A549 treated with AZD9567 at 1 μM for 4 hours (cell line): ENCODE measurements around the gene ARHGAP9. TPM values are rescaled to one million over a fixed set of nuclear protein-coding genes. Genes with fewer than 3 reads are reported as not detected.

Experiments used
- total RNA-seq: library from RNA; stranded (reverse); fragments of 200-300 nt; extraction: Qiagen RNA extraction; gene quantifications from 5 replicates; pipeline ENCODE4 v1.2.3, GENCODE V29; 2022; ENCODE audit not compliant: insufficient read depth

The ARHGAP9 gene
- 0.52 to 1.1 TPM (median 0.55 TPM) in 4 of 5 replicates, not detected in the other for total RNA-seq

DNA sequence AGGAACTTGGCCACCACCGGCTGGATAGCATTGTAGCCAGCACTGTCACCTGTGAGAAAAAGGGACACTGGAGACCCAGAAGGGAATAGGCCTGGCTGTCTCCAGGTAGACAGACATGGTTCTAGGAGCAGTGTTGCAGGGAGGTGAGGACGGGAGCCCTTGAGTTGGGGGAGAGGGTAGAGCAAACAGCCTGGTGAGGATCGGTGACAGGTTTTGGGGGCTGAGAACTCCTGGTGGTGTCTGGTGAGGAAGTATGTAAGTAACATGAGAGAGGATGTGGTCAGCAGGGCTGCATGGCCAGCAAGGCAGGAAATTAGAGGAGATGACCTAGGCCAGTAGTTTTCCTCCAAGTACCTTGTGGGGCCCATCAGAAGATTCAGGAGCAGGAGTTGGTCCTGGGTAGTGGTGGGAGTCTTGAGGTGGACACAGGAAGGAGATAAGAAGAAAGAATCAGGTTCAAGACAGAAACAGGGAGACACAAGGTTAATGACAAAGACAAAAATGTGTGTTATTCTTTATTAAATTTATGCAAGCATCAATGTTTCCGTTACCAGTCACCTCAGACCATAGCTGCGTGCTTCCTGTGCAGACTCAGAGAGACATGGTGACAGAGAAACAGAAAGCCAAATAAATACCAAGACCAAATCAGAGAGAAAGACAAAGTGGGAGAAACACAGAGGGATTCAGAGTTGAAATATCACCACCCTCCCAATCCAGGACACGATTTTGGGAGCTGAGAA lies at the start of gene ARHGAP9:
Gene ARHGAP9 (minus strand): TSS at position 491 of the 740 bp plus-strand sequence. CDS start 460 bp downstream, at position 31.

DNA sequence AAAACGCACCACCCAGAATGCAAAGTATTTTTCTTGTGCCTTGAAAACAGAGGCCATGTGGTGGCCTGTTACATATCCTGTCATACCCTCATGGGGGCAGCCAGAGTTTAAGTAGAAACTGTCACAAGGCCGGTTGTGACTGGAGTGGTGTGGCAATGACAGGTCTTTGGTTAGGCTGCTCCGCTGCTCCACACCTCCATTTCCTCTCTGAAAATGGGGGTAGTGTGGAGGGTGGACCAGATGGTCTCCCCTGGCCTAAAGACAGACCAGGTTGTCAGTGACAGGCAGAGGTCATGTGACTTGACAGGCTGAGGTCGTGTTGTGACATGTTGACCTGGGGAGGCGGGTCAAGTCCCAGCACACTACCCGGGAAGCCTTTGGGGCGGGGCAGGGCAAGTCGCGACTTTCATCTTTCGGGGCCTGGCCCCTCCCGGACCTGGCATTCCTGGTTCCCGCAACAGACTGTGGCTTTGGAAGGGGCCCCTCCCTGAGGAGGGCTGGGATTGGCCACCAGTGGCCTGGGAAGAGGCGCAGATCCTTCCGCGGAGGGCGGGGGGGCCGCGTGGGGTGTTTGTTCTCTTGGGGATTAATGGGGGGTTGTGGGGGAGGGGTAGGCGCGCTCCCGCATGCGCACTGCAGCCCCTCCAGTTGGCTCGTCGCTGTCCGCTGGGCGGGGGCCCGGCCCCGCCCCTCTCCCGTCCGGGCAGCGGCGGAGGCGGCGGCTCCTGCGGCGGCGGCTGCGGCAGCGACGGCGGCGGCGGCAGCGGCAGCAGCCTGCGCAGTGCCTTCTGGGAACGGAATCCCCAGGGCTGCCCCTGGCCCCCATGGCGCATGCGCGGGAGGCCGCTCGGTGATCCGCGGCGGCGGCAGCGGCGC lies 42.6 kb upstream of the ARHGAP9 start, which contains the start of gene MBD6:
Gene MBD6 (plus strand): TSS at position 814 of the 876 bp plus-strand sequence. CDS start 1,480 bp downstream, outside the sequence.

DNA sequence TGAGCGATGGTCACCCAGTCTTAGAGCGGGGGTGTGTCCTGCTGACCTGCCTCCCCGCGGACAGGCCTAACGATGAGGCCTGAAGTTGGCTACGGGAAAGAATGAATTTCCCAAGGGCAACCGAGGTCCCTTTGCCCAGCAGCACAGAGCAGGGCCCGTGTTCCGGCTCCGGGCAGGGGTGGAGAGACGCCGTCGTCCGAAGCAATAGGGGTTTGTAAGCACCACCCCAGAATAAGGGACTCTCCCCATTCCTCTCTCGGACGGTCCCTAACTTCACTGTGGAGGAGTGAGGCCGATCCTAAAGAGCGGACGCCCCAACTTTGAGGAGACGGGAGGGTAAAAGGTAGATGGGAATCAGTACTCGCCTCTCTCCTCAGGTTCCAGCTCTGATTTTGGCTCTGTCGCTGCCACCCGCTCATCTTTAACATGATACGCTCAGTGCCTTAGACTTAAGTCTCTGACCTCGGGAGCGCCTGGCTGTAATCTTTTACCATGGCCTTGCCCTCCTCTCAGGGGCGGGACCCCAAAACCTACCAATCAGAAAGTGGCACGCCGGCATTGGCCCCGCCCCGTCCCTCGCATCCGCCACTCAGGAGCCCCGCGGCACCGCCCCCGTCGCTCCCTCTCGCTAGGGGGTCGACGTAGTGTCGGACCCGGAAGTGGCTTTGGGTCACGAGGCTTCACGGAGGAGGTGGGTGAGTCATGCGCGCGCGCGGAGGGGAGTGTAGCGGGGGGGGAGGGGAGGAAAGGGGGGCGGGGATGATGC lies 40.6 kb upstream of the ARHGAP9 start, which contains the start of gene DDIT3:
Gene DDIT3 (minus strand): TSS at position 462 of the 766 bp plus-strand sequence. CDS start 3,108 bp downstream, outside the sequence.

DNA sequence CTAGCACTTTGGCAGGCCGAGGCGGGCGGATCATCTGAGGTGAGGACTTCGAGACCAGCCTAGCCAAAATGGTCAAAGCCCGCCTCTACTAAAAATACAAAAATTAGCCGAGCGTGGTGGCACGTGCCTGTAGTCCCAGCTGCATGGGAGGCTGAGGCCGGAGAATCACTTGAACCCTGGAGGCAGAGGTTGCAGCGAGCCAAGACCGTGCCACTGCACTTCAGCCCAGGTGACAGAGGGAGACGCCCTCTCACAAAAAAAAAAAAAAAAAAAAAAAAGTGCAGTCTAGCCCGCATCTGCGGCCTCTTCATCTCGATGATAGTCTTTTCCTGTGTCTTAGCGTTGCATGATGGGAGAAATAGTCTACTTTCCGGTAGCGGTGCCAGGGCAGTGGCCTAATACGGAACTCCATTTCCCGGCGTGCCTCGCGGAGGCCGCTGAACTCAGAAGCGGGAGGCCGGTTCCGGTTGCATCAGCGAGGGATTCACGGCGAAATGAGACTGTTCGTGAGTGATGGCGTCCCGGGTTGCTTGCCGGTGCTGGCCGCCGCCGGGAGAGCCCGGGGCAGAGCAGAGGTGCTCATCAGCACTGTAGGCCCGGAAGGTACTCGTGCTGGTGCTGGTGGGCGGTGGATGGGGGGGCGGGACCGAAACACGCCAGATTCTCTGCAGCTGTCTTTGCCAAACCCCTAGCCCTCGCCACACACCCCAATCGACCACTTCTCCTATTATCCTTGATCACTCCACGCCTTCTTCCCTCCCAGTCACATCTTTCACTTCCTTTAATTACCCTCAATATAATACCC lies 8.1 kb upstream of the ARHGAP9 start, which contains the start of gene MARS1:
Gene MARS1 (plus strand): TSS at position 472 of the 805 bp plus-strand sequence. CDS start 23 bp downstream, at position 495.

DNA sequence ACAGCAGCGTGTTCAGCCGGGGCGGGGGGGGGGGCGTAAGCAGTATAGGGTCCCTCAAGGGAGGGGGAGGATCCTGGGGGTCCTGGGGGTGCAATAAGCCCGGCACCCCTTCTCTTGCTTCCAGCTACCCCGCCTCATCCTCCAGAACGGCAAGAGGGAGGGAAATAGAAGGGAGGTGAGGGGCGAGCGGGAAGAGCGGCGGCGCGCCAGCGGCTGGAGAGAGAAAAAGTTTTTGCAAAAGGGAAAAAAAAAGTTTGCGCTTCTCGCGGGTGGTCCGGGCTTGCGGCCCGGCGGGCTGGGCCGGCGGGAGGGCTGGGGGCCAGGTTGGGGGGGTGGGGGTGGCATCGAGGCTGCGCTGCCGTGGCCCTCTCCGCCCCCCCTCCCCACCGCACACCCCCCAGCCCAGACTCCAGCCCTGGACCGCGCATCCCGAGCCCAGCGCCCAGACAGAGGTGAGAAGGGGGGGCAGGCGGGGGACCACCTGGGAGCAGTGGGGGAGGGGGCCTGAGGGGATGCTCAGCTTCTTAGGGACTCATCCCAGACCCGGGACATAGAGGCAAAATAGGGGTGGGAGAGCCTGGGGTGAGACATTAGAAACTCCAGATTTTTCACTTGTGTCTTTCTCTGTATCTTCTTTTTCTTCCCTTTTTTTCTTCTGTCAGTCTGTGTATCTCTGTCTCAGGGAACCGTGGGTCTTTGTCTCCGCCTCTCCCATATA lies 19.8 kb downstream of the ARHGAP9 start, which contains the start of gene GLI1:
Gene GLI1 (plus strand): TSS at position 36 of the 718 bp plus-strand sequence. CDS start 3,907 bp downstream, outside the sequence.

DNA sequence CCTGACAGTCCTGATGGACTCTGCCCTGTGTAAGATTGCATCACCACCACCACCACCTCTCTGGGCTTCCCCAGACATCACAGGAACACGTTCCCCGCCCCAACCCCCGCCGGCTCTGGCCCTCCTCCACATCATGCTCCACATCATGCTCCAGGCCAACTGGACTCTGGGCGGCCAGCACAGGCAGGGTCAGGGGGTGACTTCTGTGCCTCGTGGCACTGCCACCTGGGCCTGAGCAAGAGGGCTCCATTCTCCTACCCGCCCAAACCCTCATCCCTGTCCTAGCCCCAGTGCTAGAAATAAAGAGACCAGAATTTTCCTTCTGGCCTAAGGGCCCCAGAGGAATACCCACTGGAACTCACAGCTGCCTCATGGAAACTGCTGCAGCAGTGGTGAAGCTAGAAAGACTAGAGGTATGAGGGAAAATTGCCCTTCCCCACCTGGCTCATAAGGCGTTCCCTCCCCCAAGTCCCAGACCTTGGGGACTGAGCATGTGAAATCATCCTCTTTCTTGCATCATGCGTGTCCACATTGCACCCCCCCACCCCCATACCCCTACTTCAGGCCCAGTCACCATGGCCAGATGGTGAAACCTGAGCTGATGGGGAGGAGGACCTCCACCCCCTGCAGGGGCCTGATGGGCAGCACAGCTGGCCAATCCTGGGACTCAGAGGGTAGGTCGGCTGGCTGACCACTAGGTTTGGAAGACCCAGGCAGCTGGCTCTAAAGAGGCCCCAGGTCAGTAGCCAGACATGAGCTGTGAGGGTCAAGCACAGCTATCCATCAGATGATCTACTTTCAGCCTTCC lies 24.9 kb downstream of the ARHGAP9 start, which contains the start of gene INHBE:
Gene INHBE (plus strand): TSS at position 742 of the 808 bp plus-strand sequence. CDS start 230 bp downstream, outside the sequence.

DNA sequence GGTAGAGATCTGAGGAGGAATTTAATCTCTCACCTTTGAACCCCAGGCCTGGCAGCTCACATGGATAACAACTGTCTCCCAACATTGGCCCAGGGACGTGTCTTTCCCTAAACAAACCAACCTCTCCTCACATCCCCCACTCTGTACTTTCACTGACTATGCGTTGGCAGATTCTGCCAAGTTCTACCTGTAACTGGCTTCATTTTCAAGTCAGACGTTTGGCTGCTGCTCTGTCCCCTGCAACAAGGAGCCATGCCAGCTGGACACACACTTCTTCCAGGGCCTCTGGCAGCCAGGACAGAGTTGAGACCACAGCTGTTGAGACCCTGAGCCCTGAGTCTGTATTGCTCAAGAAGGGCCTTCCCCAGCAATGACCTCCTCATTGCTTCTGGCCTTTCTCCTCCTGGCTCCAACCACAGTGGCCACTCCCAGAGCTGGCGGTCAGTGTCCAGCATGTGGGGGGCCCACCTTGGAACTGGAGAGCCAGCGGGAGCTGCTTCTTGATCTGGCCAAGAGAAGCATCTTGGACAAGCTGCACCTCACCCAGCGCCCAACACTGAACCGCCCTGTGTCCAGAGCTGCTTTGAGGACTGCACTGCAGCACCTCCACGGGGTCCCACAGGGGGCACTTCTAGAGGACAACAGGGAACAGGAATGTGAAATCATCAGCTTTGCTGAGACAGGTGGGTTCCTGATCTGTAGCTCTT lies 45.0 kb downstream of the ARHGAP9 start, which contains the start of gene INHBC:
Gene INHBC (plus strand): TSS at position 268 of the 707 bp plus-strand sequence. CDS start 103 bp downstream, at position 371.

DNA sequence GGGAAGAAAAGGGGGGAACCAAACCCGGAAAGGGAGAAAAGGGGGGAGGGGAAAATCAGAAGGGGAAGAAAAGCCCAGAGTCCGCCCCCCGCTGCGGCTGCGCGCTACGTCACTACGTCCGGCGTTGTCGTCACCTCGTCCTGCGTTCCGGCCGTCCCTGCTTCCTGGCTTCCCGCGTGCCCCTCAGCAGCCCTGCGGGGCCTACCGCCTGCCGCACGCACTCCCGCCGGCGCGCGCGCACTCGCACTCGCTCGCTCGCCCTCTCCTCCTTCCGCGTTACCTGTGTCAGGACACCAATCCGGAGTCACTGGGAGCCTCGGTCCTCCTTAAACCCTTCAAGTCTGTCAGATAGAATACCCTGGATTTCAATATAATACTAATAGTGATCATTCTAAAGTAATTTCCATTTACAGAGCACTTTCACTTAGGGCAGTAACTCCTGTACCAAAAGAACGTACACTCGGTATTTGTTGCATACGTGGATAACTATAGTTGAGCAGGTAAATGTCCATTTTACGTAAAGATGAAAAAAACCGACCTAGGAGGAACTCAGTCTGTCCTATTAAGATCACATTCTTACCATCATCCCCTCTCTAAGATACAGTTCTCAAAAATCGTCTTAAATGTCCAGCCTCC lies 48.6 kb downstream of the ARHGAP9 start, which contains the start of gene R3HDM2:
Gene R3HDM2 (minus strand): TSS at position 113 of the 636 bp plus-strand sequence. CDS start 120,615 bp downstream, outside the sequence.

Other genes starting within 250 kb of the ARHGAP9 start
- gene STAC3, start 228.7 kb downstream of the ARHGAP9 start, total RNA-seq = 0.24 to 0.34 TPM (median 0.31 TPM) in 4 of 5 replicates, not detected in the other
- 8.0 to 10.9 TPM (median 8.4 TPM) in 5 replicates for gene R3HDM2, start 48.8 kb downstream of the ARHGAP9 start, total RNA-seq
- gene INHBC, start 45.1 kb downstream of the ARHGAP9 start, total RNA-seq = 0.03 to 0.06 TPM in 2 of 5 replicates, not detected in the others
- gene INHBE, start 24.6 kb downstream of the ARHGAP9 start, total RNA-seq = 0.05 to 0.07 TPM in 2 of 5 replicates, not detected in the others
- 3.0 to 6.8 TPM (median 4.2 TPM) in 5 replicates for gene GLI1, start 20.1 kb downstream of the ARHGAP9 start, total RNA-seq
- gene MARS1, start 8.2 kb upstream of the ARHGAP9 start, total RNA-seq = 120 to 228 TPM (median 148 TPM) in 5 replicates
- 25.3 to 34.3 TPM (median 31.4 TPM) in 5 replicates for gene DDIT3, start 40.6 kb upstream of the ARHGAP9 start, total RNA-seq
- 7.9 to 27.8 TPM (median 25.9 TPM) in 5 replicates for gene MBD6, start 43.0 kb upstream of the ARHGAP9 start, total RNA-seq
- 113 to 139 TPM (median 118 TPM) in 5 replicates for gene DCTN2, start 67.3 kb upstream of the ARHGAP9 start, total RNA-seq
- 0.17 to 0.32 TPM (median 0.26 TPM) in 4 of 5 replicates, not detected in the other for gene KIF5A, start 70.2 kb upstream of the ARHGAP9 start, total RNA-seq
- gene PIP4K2C, start 111.3 kb upstream of the ARHGAP9 start, total RNA-seq = 39.5 to 42.5 TPM (median 40.2 TPM) in 5 replicates
- 11.8 to 16.9 TPM (median 16.2 TPM) in 5 replicates for gene DTX3, start 125.0 kb upstream of the ARHGAP9 start, total RNA-seq
- 5.0 to 22.2 TPM (median 5.9 TPM) in 5 replicates for gene ARHGEF25, start 131.6 kb upstream of the ARHGAP9 start, total RNA-seq
- gene B4GALNT1, start 153.3 kb upstream of the ARHGAP9 start, total RNA-seq = 33.1 to 44.2 TPM (median 39.2 TPM) in 5 replicates
- gene OS9, start 214.3 kb upstream of the ARHGAP9 start, total RNA-seq = 115 to 117 TPM (median 116 TPM) in 5 replicates